T-cell (primary cell): ENCODE data around the gene APBB2. TPM values are rescaled to one million over a fixed set of nuclear protein-coding genes. Genes with fewer than 3 reads are reported as not detected.

Experiments used
- ATAC-seq, 4 experiments: fragments of 200-7000 bp in 3 of 4; fragments of 150-1000 bp in 1 of 4; cut with Tn5 transposase; replicated peaks in 1 of 4; 1 replicate in 3 of 4; 2 replicates in 1 of 4; pipeline ENCODE4 v1.10.0; 2021; ENCODE audit warnings: moderate library complexity in 3 of 4, mild to moderate bottlenecking in 2 of 4, moderate number of reproducible peaks in 1 of 4
- CTCF ChIA-PET, 2 donors: fragments of 300-600 bp; sonication (Branson Sonifier 250); formaldehyde crosslinking; loops; one replicate each; lab custom pipeline; 2022; ENCODE audit warnings: antibody characterized with exemption in 2 of 2; lab: Charles Lee
- POLR2A ChIA-PET, 2 donors: fragments of 300-600 bp; sonication (Branson Sonifier 250); formaldehyde crosslinking; loops; one replicate each; lab custom pipeline; 2022; ENCODE audit warnings: antibody characterized with exemption in 2 of 2; lab: Charles Lee
- DNase-seq, 35 experiments: peaks; one replicate each; pipeline versions ENCODE4 v3.0.0 to v3.0.0-alpha.2; 2013 to 2023
- H3K27ac ChIP-seq: one replicate; pipeline ENCODE4 v1.5.1; 2013; ENCODE audit warnings: low read length
- H3K27me3 ChIP-seq, 2 experiments: replicated peaks in 1 of 2; 1 replicate in 1 of 2; 2 replicates in 1 of 2; pipeline versions ENCODE4 v1.6.1 to v1.7.0; 2013; ENCODE audit warnings: low read length in 1 of 2, mixed read lengths in 1 of 2; ENCODE audit not compliant: control insufficient read depth in 2 of 2, insufficient read depth in 2 of 2; ENCODE audit errors: extremely low read depth in 1 of 2
- H3K36me3 ChIP-seq, 2 donors: 1 replicate in 1 of 2; 2 replicates in 1 of 2; pipeline versions ENCODE4 v1.6.1 to v1.7.0; 2013; ENCODE audit warnings: low read length in 1 of 2; ENCODE audit not compliant: control insufficient read depth in 2 of 2, insufficient read depth in 1 of 2; ENCODE audit errors: extremely low read depth in 1 of 2
- H3K4me1 ChIP-seq, 2 experiments: 1 replicate in 1 of 2; 2 replicates in 1 of 2; pipeline versions ENCODE4 v1.6.1 to v1.7.0; 2013; ENCODE audit warnings: low read length in 2 of 2, mixed read lengths in 1 of 2; ENCODE audit not compliant: insufficient read depth in 2 of 2, control insufficient read depth in 1 of 2; ENCODE audit errors: extremely low read depth in 1 of 2
- H3K4me3 ChIP-seq, 2 donors: 1 replicate in 1 of 2; 2 replicates in 1 of 2; pipeline versions ENCODE4 v1.5.1 to v1.7.0; 2013; ENCODE audit warnings: mild to moderate bottlenecking in 2 of 2, low read length in 1 of 2, moderate library complexity in 1 of 2; ENCODE audit not compliant: control insufficient read depth in 1 of 2; ENCODE audit errors: extremely low read depth in 1 of 2
- H3K9me3 ChIP-seq: 2 replicates; pipeline ENCODE4 v1.7.0; 2013
- H3K27ac Mint-ChIP-seq, 2 donors: one replicate each; pipeline ENCODE4 v1.8.0; 2020 to 2021; ENCODE audit warnings: mild to moderate bottlenecking in 2 of 2, mixed read lengths in 2 of 2
- H3K27me3 Mint-ChIP-seq, 2 donors: one replicate each; pipeline ENCODE4 v1.8.0; 2021 to 2022; ENCODE audit warnings: mixed read lengths in 2 of 2
- H3K36me3 Mint-ChIP-seq: one replicate; pipeline ENCODE4 v1.8.0; 2021; ENCODE audit warnings: mixed read lengths
- H3K4me1 Mint-ChIP-seq, 3 donors: one replicate each; pipeline ENCODE4 v1.8.0; 2020 to 2022; ENCODE audit warnings: mixed read lengths in 3 of 3, mild to moderate bottlenecking in 1 of 3
- H3K4me3 Mint-ChIP-seq, 3 donors: one replicate each; pipeline ENCODE4 v1.8.0; 2020 to 2022; ENCODE audit warnings: mild to moderate bottlenecking in 3 of 3, mixed read lengths in 3 of 3, moderate library complexity in 3 of 3
- H3K9me3 Mint-ChIP-seq, 3 donors: one replicate each; pipeline ENCODE4 v1.8.0; 2020 to 2022; ENCODE audit warnings: mixed read lengths in 3 of 3
- WGBS: methylation state at CpG from one replicate; pipeline ENCODE4 v1.1.5; 2013; ENCODE audit warnings: missing lambda C conversion rate; ENCODE audit not compliant: insufficient coverage; 5-methylcytosine and 5-hydroxymethylcytosine counted together
- total RNA-seq, 35 experiments: library from RNA in 6 of 35; stranded (reverse) in 6 of 35; fragments of 120-200 nt in 1 of 35; gene quantifications; one replicate each; pipeline versions ENCODE4 v1.2.1 to v1.2.4 and lab custom pipeline; 2013 to 2026

APBB2 gene
- total RNA-seq, 5 donors from 2014 or later (not counting 1 experiment from before 2014, with no cell fraction given) = 0.23 to 1.6 (median 0.70) TPM

DNA sequence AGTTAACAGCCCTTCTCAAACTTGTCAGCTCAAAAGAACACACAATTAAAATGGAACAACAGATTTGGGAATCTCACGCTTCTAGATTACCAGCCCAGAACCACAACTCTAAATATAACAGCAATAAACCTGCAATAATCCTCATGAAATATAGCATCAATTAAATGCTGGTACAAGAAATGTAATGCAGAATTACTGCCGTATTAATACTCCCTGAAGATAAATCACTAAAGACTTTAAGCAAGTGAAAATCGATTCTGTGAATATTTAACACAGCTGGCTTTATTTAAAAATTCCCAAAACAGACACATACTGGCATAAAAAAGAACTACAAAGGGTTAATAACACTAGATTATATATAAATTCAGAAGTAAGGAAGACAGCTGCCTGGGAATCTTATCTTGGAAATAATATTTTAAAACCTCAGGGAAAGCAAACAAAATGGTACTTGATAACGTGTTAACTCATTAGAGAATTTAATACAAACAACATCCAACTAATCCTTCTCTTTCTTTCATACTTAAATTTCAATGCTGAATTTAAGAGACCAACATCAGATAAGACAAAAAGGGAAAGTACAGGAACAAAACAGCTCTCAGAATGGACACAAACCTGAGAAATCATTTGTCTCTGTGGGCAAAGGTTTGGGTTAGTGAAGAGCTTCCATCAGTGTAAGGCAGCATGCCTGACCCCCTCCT is 34.7 kb downstream of the APBB2 start:
- H3K36me3 ChIP-seq = no peaks in the 10 kb centered on the region
- H3K4me1 ChIP-seq = no peaks in the 10 kb centered on the region
- H3K4me1 Mint-ChIP-seq = no peaks in the 10 kb centered on the region
- WGBS = no CpG with 5 or more reads among the region's 4 CpGs
- no peak overlapping the region for H3K4me3 ChIP-seq
- H3K36me3 Mint-ChIP-seq = no peaks in the 10 kb centered on the region
- peaks cover 10 to 17% of the 10 kb centered on the region in 2 donors for H3K27me3 Mint-ChIP-seq
- no peak for DNase-seq
- no peak overlapping the region for H3K27ac Mint-ChIP-seq
- H3K27me3 ChIP-seq = no peaks in the 10 kb centered on the region
- peaks cover 0 to 12% (median 5%) of the 10 kb centered on the region in 3 donors for H3K9me3 Mint-ChIP-seq
- no peaks in the 10 kb centered on the region for H3K9me3 ChIP-seq
- ChIA-PET POLR2A (no interaction called here), CTCF (no interaction called here)
- ATAC-seq = no peak
- H3K4me3 Mint-ChIP-seq = no peak overlapping the region
- H3K27ac ChIP-seq = no peak overlapping the region

GRCh38 chr4:41178372-41179370 is 35.7 kb downstream of the APBB2 start:
- POLR2A ChIA-PET = no interaction called here
- Mint-ChIP-seq H3K36me3 (no peaks in the 10 kb centered on the region), H3K4me1 (no peaks in the 10 kb centered on the region), H3K9me3 (peaks cover 0 to 8% (median 5%) of the 10 kb centered on the region in 3 donors), H3K27me3 (peaks cover 7 to 14% of the 10 kb centered on the region in 2 donors), H3K4me3 (no peak overlapping the region), H3K27ac (no peak overlapping the region)
- Histone ChIP-seq H3K36me3 (no peaks in the 10 kb centered on the region), H3K27ac (no peak overlapping the region), H3K27me3 (no peaks in the 10 kb centered on the region), H3K4me3 (no peak overlapping the region), H3K9me3 (no peaks in the 10 kb centered on the region), H3K4me1 (no peaks in the 10 kb centered on the region)
- no peak for ATAC-seq
- no peak for DNase-seq
- no CpG with 5 or more reads among the region's 7 CpGs for WGBS
- CTCF ChIA-PET = no interaction called here

- Histone ChIP-seq H3K36me3 (no peaks in the 10 kb centered on the region), H3K27ac (no peak overlapping the region), H3K4me1 (no peaks in the 10 kb centered on the region), H3K9me3 (no peaks in the 10 kb centered on the region), H3K27me3 (no peaks in the 10 kb centered on the region), H3K4me3 (no peak overlapping the region)
- Mint-ChIP-seq H3K36me3 (no peaks in the 10 kb centered on the region), H3K4me1 (no peaks in the 10 kb centered on the region), H3K9me3 (peaks cover 0 to under 1% (median 0%) of the 10 kb centered on the region in 3 donors), H3K27ac (no peak overlapping the region), H3K27me3 (peaks cover 7 to 11% of the 10 kb centered on the region in 2 donors), H3K4me3 (no peak overlapping the region)
- no peak for DNase-seq
- ChIA-PET CTCF (no interaction called here), POLR2A (interaction anchor here in 1 of 2 donors (0.6 kb wide), 1 partner anchor 9 kb away, joined by 6 read pairs; no protein-coding TSS in a partner anchor)
- ATAC-seq = no peak
Observed at GRCh38 chr4:41177016-41177415, 37.3 kb downstream of the APBB2 start.

GRCh38 chr4:41176340-41176739 is 38.0 kb downstream of the APBB2 start:
- Mint-ChIP-seq H3K27me3 (peaks cover 7 to 11% of the 10 kb centered on the region in 2 donors), H3K9me3 (no peaks in the 10 kb centered on the region), H3K27ac (no peak overlapping the region), H3K4me1 (no peaks in the 10 kb centered on the region), H3K36me3 (no peaks in the 10 kb centered on the region), H3K4me3 (no peak overlapping the region)
- H3K27me3 ChIP-seq = no peaks in the 10 kb centered on the region
- no peaks in the 10 kb centered on the region for H3K4me1 ChIP-seq
- ChIA-PET POLR2A (interaction anchor here in 1 of 2 donors (0.6 kb wide), 1 partner anchor 9 kb away, joined by 6 read pairs; no protein-coding TSS in a partner anchor), CTCF (no interaction called here)
- no CpG with 5 or more reads among the region's 1 CpG for WGBS
- no peak for ATAC-seq
- no peaks in the 10 kb centered on the region for H3K9me3 ChIP-seq
- H3K27ac ChIP-seq = no peak overlapping the region
- no peak overlapping the region for H3K4me3 ChIP-seq
- DNase-seq = no peak
- H3K36me3 ChIP-seq = no peaks in the 10 kb centered on the region

DNA sequence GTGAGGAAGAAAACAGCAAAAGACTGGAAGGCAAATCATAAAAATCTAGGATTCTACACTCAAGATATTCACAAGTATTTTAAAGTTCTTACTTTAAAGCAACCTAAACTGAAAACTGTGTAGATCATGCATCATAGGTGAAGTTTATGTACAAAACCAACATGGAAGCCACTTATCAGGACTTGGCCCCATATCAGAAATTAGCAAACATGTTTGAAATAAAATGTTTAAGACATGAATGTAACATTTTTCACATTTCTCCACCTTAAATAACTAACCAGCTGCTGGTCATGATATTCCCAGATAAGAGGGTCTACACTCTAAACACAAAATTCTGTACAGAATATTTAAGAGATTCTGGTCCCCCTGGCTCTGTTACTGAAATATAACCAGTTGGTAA is 38.5 kb downstream of the APBB2 start:
- DNase-seq (no peak), ATAC-seq (no peak)
- CTCF ChIA-PET = no interaction called here
- POLR2A ChIA-PET = no interaction called here
- Histone ChIP-seq H3K4me1 (no peaks in the 10 kb centered on the region), H3K4me3 (no peak overlapping the region), H3K27me3 (no peaks in the 10 kb centered on the region), H3K27ac (no peak overlapping the region), H3K9me3 (no peaks in the 10 kb centered on the region), H3K36me3 (no peaks in the 10 kb centered on the region)
- H3K27me3 Mint-ChIP-seq = peaks cover 7 to 11% of the 10 kb centered on the region in 2 donors
- no peaks in the 10 kb centered on the region for H3K4me1 Mint-ChIP-seq
- no peak overlapping the region for H3K4me3 Mint-ChIP-seq
- H3K9me3 Mint-ChIP-seq = no peaks in the 10 kb centered on the region
- no peaks in the 10 kb centered on the region for H3K36me3 Mint-ChIP-seq
- no peak overlapping the region for H3K27ac Mint-ChIP-seq

GRCh38 chr4:41174444-41174843 is 39.9 kb downstream of the APBB2 start:
- H3K36me3 ChIP-seq = no peaks in the 10 kb centered on the region
- DNase-seq = no peak
- H3K4me1 ChIP-seq = no peaks in the 10 kb centered on the region
- peaks cover 7 to 11% of the 10 kb centered on the region in 2 donors for H3K27me3 Mint-ChIP-seq
- no peak overlapping the region for H3K4me3 ChIP-seq
- H3K36me3 Mint-ChIP-seq = no peaks in the 10 kb centered on the region
- H3K27me3 ChIP-seq = no peaks in the 10 kb centered on the region
- H3K9me3 ChIP-seq = no peaks in the 10 kb centered on the region
- ChIA-PET CTCF (interaction anchor here in 1 of 2 donors (0.7 kb wide), 1 partner anchor 373 kb away, joined by 3 read pairs; no protein-coding TSS in a partner anchor), POLR2A (no interaction called here)
- no peaks in the 10 kb centered on the region for H3K9me3 Mint-ChIP-seq
- no peak overlapping the region for H3K27ac ChIP-seq
- H3K4me1 Mint-ChIP-seq = no peaks in the 10 kb centered on the region
- 100% methylated on average over 1 of the region's 4 CpGs for WGBS
- H3K27ac Mint-ChIP-seq = no peak overlapping the region
- no peak overlapping the region for H3K4me3 Mint-ChIP-seq
- ATAC-seq = no peak
